HepG2 (cell line): Measurements from ENCODE around the gene PLLP. TPM values are rescaled to one million over a fixed set of nuclear protein-coding genes. Genes with fewer than 3 reads are reported as not detected.

Source experiments
- BRD4 ChIP-seq: sonication (generic); formaldehyde crosslinking; IDR thresholded peaks from 2 replicates; pipeline ENCODE4 v1.4.0; 2020; ENCODE audit warnings: missing genetic modification reagents
- CSRNP1 ChIP-seq: sonication (generic); formaldehyde crosslinking; IDR thresholded peaks from 2 replicates; pipeline ENCODE4 v1.8.1; 2023; ENCODE audit warnings: mild to moderate bottlenecking, missing genetic modification reagents
- ELF3 ChIP-seq: IDR thresholded peaks from 2 replicates; pipeline ENCODE4 v1.6.1; 2016; ENCODE audit warnings: missing genetic modification reagents, missing compliant biosample characterization
- HES4 ChIP-seq: sonication (generic); formaldehyde crosslinking; IDR thresholded peaks from 2 replicates; pipeline ENCODE4 v1.9.0; 2021; ENCODE audit warnings: mild to moderate bottlenecking, missing genetic modification reagents, borderline replicate concordance
- HNRNPL ChIP-seq: fragments of 200-400 bp; formaldehyde crosslinking; IDR thresholded peaks from 2 replicates; pipeline ENCODE4 v1.6.1; 2017; ENCODE audit warnings: mild to moderate bottlenecking, low read depth, low read length
- KAT8 ChIP-seq: IDR thresholded peaks from 2 replicates; pipeline ENCODE4 v1.6.1; 2016; ENCODE audit warnings: missing genetic modification reagents, missing compliant biosample characterization
- KLF16 ChIP-seq, 2 experiments: sonication (generic) in 1 of 2; formaldehyde crosslinking in 1 of 2; IDR thresholded peaks; 2 replicates each; pipeline versions ENCODE4 v1.6.1 to v1.8.0; 2016 to 2023; ENCODE audit warnings: missing genetic modification reagents in 2 of 2, missing compliant biosample characterization in 1 of 2
- MBNL3 ChIP-seq: fragments of 250-450 bp; sonication (Bioruptor Pico); conservative IDR thresholded peaks from 2 replicates; pipeline ENCODE4 v1.8.0; 2022; ENCODE audit warnings: mild to moderate bottlenecking, inconsistent platforms
- NR2F1 ChIP-seq, 2 experiments: fragments of 450-650 bp in 1 of 2; formaldehyde crosslinking in 1 of 2; IDR thresholded peaks; 2 replicates each; pipeline versions ENCODE4 v1.5.0 to v1.6.1; 2016 to 2020; ENCODE audit warnings: mild to moderate bottlenecking in 1 of 2, missing compliant biosample characterization in 1 of 2, missing genetic modification reagents in 1 of 2, moderate library complexity in 1 of 2
- PHF20 ChIP-seq: sonication (generic); formaldehyde crosslinking; IDR thresholded peaks from 2 replicates; pipeline ENCODE4 v1.5.0; 2020; ENCODE audit warnings: mild to moderate bottlenecking, missing genetic modification reagents
- SMARCE1 ChIP-seq: fragments of 450-650 bp; IDR thresholded peaks from 2 replicates; pipeline ENCODE4 v1.6.1; 2017; ENCODE audit warnings: borderline replicate concordance
- SRF ChIP-seq: IDR thresholded peaks from 2 replicates; pipeline ENCODE4 v1.6.1; 2011; ENCODE audit warnings: mild to moderate bottlenecking, low read depth, low read length, moderate library complexity
- STAG1 ChIP-seq: sonication (generic); formaldehyde crosslinking; IDR thresholded peaks from 2 replicates; pipeline ENCODE4 v1.4.0; 2020; ENCODE audit warnings: missing genetic modification reagents
- TFDP2 ChIP-seq: sonication (generic); formaldehyde crosslinking; IDR thresholded peaks from 2 replicates; pipeline ENCODE4 v1.4.0; 2020; ENCODE audit warnings: missing genetic modification reagents
- TOE1 ChIP-seq: sonication (generic); formaldehyde crosslinking; IDR thresholded peaks from 2 replicates; pipeline ENCODE4 v1.4.0; 2020; ENCODE audit warnings: mild to moderate bottlenecking, missing genetic modification reagents
- ZBTB37 ChIP-seq: sonication (generic); formaldehyde crosslinking; IDR thresholded peaks from 2 replicates; pipeline ENCODE4 v1.4.0; 2020; ENCODE audit warnings: mild to moderate bottlenecking, missing genetic modification reagents
- ZFP90 ChIP-seq: sonication (generic); formaldehyde crosslinking; IDR thresholded peaks from 2 replicates; pipeline ENCODE4 v1.8.0; 2022; ENCODE audit warnings: missing genetic modification reagents, mild to moderate bottlenecking, inconsistent platforms, borderline replicate concordance
- ZNF501 ChIP-seq: sonication (generic); formaldehyde crosslinking; IDR thresholded peaks from 2 replicates; pipeline ENCODE4 v1.5.1; 2020; ENCODE audit warnings: mild to moderate bottlenecking, moderate library complexity, missing genetic modification reagents
- ZNF598 ChIP-seq: sonication (generic); formaldehyde crosslinking; IDR thresholded peaks from 2 replicates; pipeline ENCODE4 v1.5.1; 2020; ENCODE audit warnings: mild to moderate bottlenecking, missing genetic modification reagents, borderline replicate concordance
- ZNF687 ChIP-seq: sonication (generic); formaldehyde crosslinking; IDR thresholded peaks from 2 replicates; pipeline ENCODE4 v1.5.1; 2020; ENCODE audit warnings: mild to moderate bottlenecking, missing genetic modification reagents, moderate library complexity
- ZNF891 ChIP-seq: sonication (generic); formaldehyde crosslinking; IDR thresholded peaks from 2 replicates; pipeline ENCODE4 v1.5.0; 2020; ENCODE audit warnings: mild to moderate bottlenecking, missing genetic modification reagents
- polyA plus RNA-seq, 8 experiments: library from polyadenylated mRNA; depleted of rRNA in 3 of 8; stranded (reverse) in 7 of 8; unstranded in 1 of 8; fragments of >200 nt; fragmentation: Illumina TruSeq in 4 of 8; extraction: Trizol in 4 of 8; gene quantifications; 2 replicates each; pipeline versions ENCODE4 v1.2.1 to v1.2.3, GENCODE V29; 2011 to 2016; ENCODE audit warnings: low read depth in 4 of 8, missing spikeins in 1 of 8, mixed read lengths in 1 of 8; ENCODE audit not compliant: insufficient read depth in 1 of 8
- total RNA-seq, 5 experiments: library from RNA; depleted of rRNA; stranded (reverse); fragments of >200 nt; fragmentation: Illumina TruSeq; extraction: Trizol; gene quantifications; 2 replicates each; pipeline ENCODE4 v1.2.3, GENCODE V29; 2016; ENCODE audit warnings: low read depth in 1 of 5

PLLP gene
- total and polyA plus RNA-seq, 2 of the 13 experiments (the other 11 are each of a cell fraction or from before 2014, with no cell fraction given), result 60.6 to 127 TPM

GRCh38 chr16:57244767-57245471, 39.6 kb downstream of the PLLP start, which contains the start of gene ARL2BP (continued):
- TF ChIP-seq TFDP2 (CRISPR knock-in tag) (peak; percentile 95), KAT8 (CRISPR knock-in tag) (peak; percentile 63), CSRNP1 (peak; percentile 92), SMARCE1 (no peak), KLF16 (CRISPR knock-in tag; IDR thresholded peaks at IDR 0.05) (peak in 1 of 2 experiments; percentile 75; a peak in 1 of 4 replicates), ZBTB37 (CRISPR knock-in tag) (no peak), STAG1 (no peak; the same call in none of the 2 replicates), HES4 (no peak), ZNF598 (CRISPR knock-in tag) (peak; percentile 69; the same call in 1 of the 2 replicates), SRF (0 out of 2 replicates have a peak, but pooled peaks have one; percentile 10), ZFP90 (peak; percentile 64; the same call in 1 of the 2 replicates), PHF20 (CRISPR knock-in tag) (peak; percentile 71; the same call in 1 of the 2 replicates), ZNF501 (CRISPR knock-in tag) (peak; percentile 98), NR2F1 (CRISPR knock-in tag; IDR thresholded peaks at IDR 0.05) (peak; percentile 50 to 54; a peak in 3 of 4 replicates), HNRNPL (0 out of 2 replicates have a peak, but pooled peaks have one; percentile 46), ZNF891 (peak; percentile 85; the same call in 1 of the 2 replicates), ELF3 (peak; percentile 84), MBNL3 (no peak), TOE1 (CRISPR knock-in tag) (peak; percentile 96), BRD4 (CRISPR knock-in tag) (peak; percentile 90), ZNF687 (CRISPR knock-in tag) (peak; percentile 99)
